MM.1S (cell line): ENCODE data around the gene ABTB2.

Experiments
- DNase-seq: peaks from one replicate; pipeline ENCODE4 v3.0.0-alpha.2; 2015
- H2AFZ ChIP-seq: fragments of 300-600 bp; sonication (generic); 2 replicates; pipeline ENCODE4 v1.6.0; 2016; ENCODE audit warnings: antibody characterized with exemption, low read length
- H3F3A ChIP-seq: fragments of 300-600 bp; sonication (generic); 2 replicates; pipeline ENCODE4 v1.6.1; 2016; ENCODE audit warnings: mild to moderate bottlenecking, antibody characterized with exemption, low read length, moderate library complexity, mixed read lengths; ENCODE audit not compliant: insufficient read depth
- H3K27ac ChIP-seq: fragments of 300-600 bp; sonication (generic); 2 replicates; pipeline ENCODE4 v1.5.1; 2016; ENCODE audit warnings: mild to moderate bottlenecking, low read length
- H3K27me3 ChIP-seq: fragments of 300-600 bp; sonication (generic); replicated peaks from 2 replicates; pipeline ENCODE4 v1.6.0; 2016; ENCODE audit warnings: low read length; ENCODE audit not compliant: insufficient read depth
- H3K36me3 ChIP-seq: fragments of 300-600 bp; sonication (generic); replicated peaks from 2 replicates; pipeline ENCODE4 v1.6.1; 2016; ENCODE audit warnings: mild to moderate bottlenecking, low read length, mixed read lengths; ENCODE audit not compliant: insufficient read depth
- H3K4me1 ChIP-seq: fragments of 300-600 bp; sonication (generic); 2 replicates; pipeline ENCODE4 v1.6.1; 2016; ENCODE audit warnings: low read length, mixed read lengths
- H3K4me2 ChIP-seq: fragments of 300-600 bp; sonication (generic); 2 replicates; pipeline ENCODE4 v1.6.0; 2016; ENCODE audit warnings: low read depth, low read length
- H3K4me3 ChIP-seq: fragments of 300-600 bp; sonication (generic); 2 replicates; pipeline ENCODE4 v1.5.1; 2016; ENCODE audit warnings: low read length, mixed read lengths
- H3K79me2 ChIP-seq: fragments of 300-600 bp; sonication (generic); 2 replicates; pipeline ENCODE4 v1.6.1; 2016; ENCODE audit warnings: mixed run types, low read length, mixed read lengths
- H3K9ac ChIP-seq: fragments of 300-600 bp; sonication (generic); 2 replicates; pipeline ENCODE4 v1.6.1; 2016; ENCODE audit warnings: low read length, mixed read lengths
- H3K9me2 ChIP-seq: fragments of 300-600 bp; sonication (generic); replicated peaks from 2 replicates; pipeline ENCODE4 v1.6.1; 2016; ENCODE audit warnings: mild to moderate bottlenecking, low read length, mixed read lengths; ENCODE audit not compliant: insufficient read depth
- H3K9me3 ChIP-seq: fragments of 300-600 bp; sonication (generic); replicated peaks from 2 replicates; pipeline ENCODE4 v1.6.1; 2016; ENCODE audit warnings: mild to moderate bottlenecking, low read length, mixed read lengths; ENCODE audit not compliant: insufficient read depth
- H4K20me1 ChIP-seq: fragments of 300-600 bp; sonication (generic); 2 replicates; pipeline ENCODE4 v1.6.1; 2016; ENCODE audit warnings: mild to moderate bottlenecking, low read length, moderate library complexity, mixed read lengths; ENCODE audit not compliant: insufficient read depth
- CTCF ChIP-seq: fragments of 300-600 bp; sonication (generic); IDR thresholded peaks from 2 replicates; pipeline ENCODE4 v1.5.1; 2016; ENCODE audit warnings: antibody characterized with exemption, low read length, mixed read lengths
- EZH2 ChIP-seq: fragments of 300-600 bp; sonication (generic); optimal IDR thresholded peaks from 2 replicates; pipeline ENCODE3; 2017; ENCODE audit warnings: low read depth, mild to moderate bottlenecking, antibody characterized with exemption, low read length, mixed read lengths
- EZH2phosphoT487 ChIP-seq: fragments of 300-600 bp; sonication (generic); IDR thresholded peaks from 2 replicates; pipeline ENCODE4 v1.6.1; 2018; ENCODE audit warnings: antibody characterized with exemption, low read length

ABTB2 gene

GRCh38 chr11:34269694-34270245 lies 88.0 kb downstream of the ABTB2 start:
- H3F3A ChIP-seq = no peaks in the 10 kb centered on the region
- H3K4me2 ChIP-seq = no peak overlapping the region
- H3K9me3 ChIP-seq = no peaks in the 10 kb centered on the region
- no peak for DNase-seq
- H4K20me1 ChIP-seq = no peaks in the 10 kb centered on the region
- H3K9me2 ChIP-seq = no peaks in the 10 kb centered on the region
- no peak for TF ChIP-seq CTCF
- TF ChIP-seq EZH2 = no peak
- no peak for TF ChIP-seq EZH2phosphoT487
- H3K9ac ChIP-seq = no peak overlapping the region
- H3K4me1 ChIP-seq = no peaks in the 10 kb centered on the region
- H3K4me3 ChIP-seq = no peak overlapping the region
- no peak overlapping the region for H3K27ac ChIP-seq
- H3K36me3 ChIP-seq = no peaks in the 10 kb centered on the region
- no peaks in the 10 kb centered on the region for H3K79me2 ChIP-seq
- H3K27me3 ChIP-seq = no peaks in the 10 kb centered on the region
- no peak overlapping the region for H2AFZ ChIP-seq

DNA sequence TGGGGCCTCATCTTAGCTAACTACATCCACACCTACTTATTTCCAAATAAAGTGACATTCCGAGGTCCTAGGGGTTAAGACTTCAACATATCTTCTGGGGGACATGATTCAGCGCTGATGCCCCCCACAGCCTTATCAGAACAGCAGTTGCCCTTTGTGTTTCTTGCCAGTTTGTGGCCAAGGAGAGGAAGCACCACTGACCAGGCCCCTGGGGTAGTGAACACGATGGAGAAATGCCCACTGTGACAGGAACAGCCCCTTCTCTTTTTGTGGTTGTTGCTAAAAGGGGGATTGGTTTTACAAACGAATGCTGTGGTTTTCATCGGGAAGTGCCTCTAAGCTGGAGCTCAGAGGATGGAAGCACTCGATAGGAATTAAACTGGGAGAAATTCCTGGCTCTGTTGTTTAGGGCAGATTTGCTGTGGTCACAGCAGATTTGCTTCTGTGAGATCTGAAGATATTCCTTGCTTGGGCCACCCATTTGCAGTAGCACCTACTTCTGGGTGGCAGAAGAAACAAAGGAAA lies 88.8 kb downstream of the ABTB2 start:
- H3K9ac ChIP-seq = no peak overlapping the region
- H3K27me3 ChIP-seq = no peaks in the 10 kb centered on the region
- no peaks in the 10 kb centered on the region for H3K36me3 ChIP-seq
- no peak for DNase-seq
- no peak overlapping the region for H3K27ac ChIP-seq
- H3K4me2 ChIP-seq = no peak overlapping the region
- no peaks in the 10 kb centered on the region for H3K4me1 ChIP-seq
- TF ChIP-seq EZH2phosphoT487 (no peak), EZH2 (no peak), CTCF (no peak)
- H2AFZ ChIP-seq = no peak overlapping the region
- H3K79me2 ChIP-seq = no peaks in the 10 kb centered on the region
- H4K20me1 ChIP-seq = no peaks in the 10 kb centered on the region
- no peaks in the 10 kb centered on the region for H3K9me2 ChIP-seq
- H3K9me3 ChIP-seq = no peaks in the 10 kb centered on the region
- no peak overlapping the region for H3K4me3 ChIP-seq
- H3F3A ChIP-seq = no peaks in the 10 kb centered on the region

- H3K27me3 ChIP-seq = no peaks in the 10 kb centered on the region
- H3K4me2 ChIP-seq = no peak overlapping the region
- no peaks in the 10 kb centered on the region for H3K9me2 ChIP-seq
- H4K20me1 ChIP-seq = no peaks in the 10 kb centered on the region
- TF ChIP-seq CTCF (no peak), EZH2 (no peak), EZH2phosphoT487 (no peak)
- no peaks in the 10 kb centered on the region for H3K36me3 ChIP-seq
- H3K27ac ChIP-seq = no peak overlapping the region
- no peak overlapping the region for H3K9ac ChIP-seq
- no peaks in the 10 kb centered on the region for H3F3A ChIP-seq
- H2AFZ ChIP-seq = no peak overlapping the region
- no peak overlapping the region for H3K4me3 ChIP-seq
- no peaks in the 10 kb centered on the region for H3K9me3 ChIP-seq
- no peaks in the 10 kb centered on the region for H3K4me1 ChIP-seq
- DNase-seq = no peak
- H3K79me2 ChIP-seq = no peaks in the 10 kb centered on the region
Measured at GRCh38 chr11:34267417-34267816, 90.4 kb downstream of the ABTB2 start.
